HT-29 (cell line): Measurements from ENCODE around the gene NR6A1. TPM values are rescaled to one million over a fixed set of nuclear protein-coding genes. Genes with fewer than 3 reads are reported as not detected.

Experiments
- DNase-seq: peaks from one replicate; pipeline ENCODE4 v3.0.0-alpha.2; 2015; ENCODE audit warnings: low spot score
- total RNA-seq: library from RNA; depleted of rRNA; stranded (reverse); fragments of >200 nt; shearing (Covaris generic); gene quantifications from 2 replicates; pipeline ENCODE4 v1.2.3, GENCODE V29; 2014

The NR6A1 gene
- total RNA-seq, 1 experiment from 2014 or later, result 4.7 TPM

GRCh38 chr9:124797343-124798103 lies 26.4 kb upstream of the NR6A1 start:
- no peak for DNase-seq

- DNase-seq, result no peak
These were observed 24.8 kb upstream of the NR6A1 start for GRCh38 chr9:124795881-124796431.

GRCh38 chr9:124794902-124795491 lies 23.9 kb upstream of the NR6A1 start:
- DNase-seq, result peak; percentile 58

GRCh38 chr9:124793015-124793541 lies 22.0 kb upstream of the NR6A1 start:
- DNase-seq, result no peak

GRCh38 chr9:124792257-124793014 lies 21.3 kb upstream of the NR6A1 start:
- DNase-seq, result no peak

- no peak for DNase-seq
These were observed 19.8 kb upstream of the NR6A1 start for GRCh38 chr9:124790801-124791505.

- no peak for DNase-seq
These were observed 19.2 kb upstream of the NR6A1 start for GRCh38 chr9:124790301-124790700.

- no peak for DNase-seq
These were observed 18.4 kb upstream of the NR6A1 start for GRCh38 chr9:124789531-124789930.

GRCh38 chr9:124788542-124789217 lies 17.6 kb upstream of the NR6A1 start:
- no peak for DNase-seq

GRCh38 chr9:124786881-124787573 lies 15.9 kb upstream of the NR6A1 start:
- no peak for DNase-seq

GRCh38 chr9:124784509-124784908 lies 13.4 kb upstream of the NR6A1 start:
- DNase-seq, result no peak

- no peak for DNase-seq
These were observed 12.7 kb upstream of the NR6A1 start for GRCh38 chr9:124783830-124784229.

GRCh38 chr9:124782661-124783574 lies 11.8 kb upstream of the NR6A1 start:
- no peak for DNase-seq

GRCh38 chr9:124781967-124782660 lies 11.0 kb upstream of the NR6A1 start:
- DNase-seq, result no peak

GRCh38 chr9:124780757-124781151 lies 9.6 kb upstream of the NR6A1 start:
- no peak for DNase-seq

GRCh38 chr9:124780060-124780756 lies 9.1 kb upstream of the NR6A1 start:
- DNase-seq, result no peak

- DNase-seq, result no peak
These were observed 8.4 kb upstream of the NR6A1 start for GRCh38 chr9:124779368-124780059.
